ENCODE results near the gene TPBG. TPM values are rescaled to one million over a fixed set of nuclear protein-coding genes. Genes with fewer than 3 reads are reported as not detected.
A peak's percentile ranks its signal among the peaks of the same experiment; 100 is the strongest.

Gene TPBG
- total RNA-seq, 2 donors from 2014 or later: 34.0 to 39.1 TPM

GRCh38 chr6:82330171-82330804 lies 33.3 kb upstream of the TPBG start:
- peaks cover 6% of the 10 kb centered on the region for H3K4me1 Mint-ChIP-seq
- Histone ChIP-seq H3K27me3 (ENCODE audit: control insufficient read depth, insufficient read depth, low read length, poor library complexity, severe bottlenecking) (no peaks in the 10 kb centered on the region), H3K27ac (ENCODE audit: low read depth, low read length) (no peak overlapping the region), H3K4me3 (ENCODE audit: low read length) (no peak overlapping the region), H3K4me1 (ENCODE audit: control insufficient read depth, insufficient read depth, low read length) (no peaks in the 10 kb centered on the region), H3K9ac (ENCODE audit: extremely low read depth, low read length, poor library complexity, severe bottlenecking) (no peak overlapping the region), H3K9me3 (ENCODE audit: control insufficient read depth, low read length) (no peaks in the 10 kb centered on the region), H3K36me3 (ENCODE audit: control insufficient read depth, insufficient read depth, low read length) (no peaks in the 10 kb centered on the region)
- no peak overlapping the region for H3K27ac Mint-ChIP-seq
- 100% methylated on average over 2 of the region's 2 CpGs; no CpG with 5 or more reads in 1 of the 2 experiments for WGBS, 2 experiments (ENCODE audit: insufficient coverage in 1 of 2, insufficient read length in 1 of 2)
- H3K36me3 Mint-ChIP-seq (ENCODE audit: low read depth): no peaks in the 10 kb centered on the region
- DNase-seq: no peak
- no peak for TF ChIP-seq CTCF (conservative IDR thresholded peaks at IDR 0.05)
- peaks cover 1% of the 10 kb centered on the region for H3K27me3 Mint-ChIP-seq (ENCODE audit: insufficient read depth)
- no peak overlapping the region for H3K4me3 Mint-ChIP-seq
- no peaks in the 10 kb centered on the region for H3K9me3 Mint-ChIP-seq

GRCh38 chr6:82331031-82331773 lies 32.4 kb upstream of the TPBG start:
- Mint-ChIP-seq H3K9me3 (no peaks in the 10 kb centered on the region), H3K4me3 (no peak overlapping the region), H3K27ac (no peak overlapping the region), H3K36me3 (ENCODE audit: low read depth) (no peaks in the 10 kb centered on the region), H3K4me1 (peaks cover 6% of the 10 kb centered on the region), H3K27me3 (ENCODE audit: insufficient read depth) (peaks cover 1% of the 10 kb centered on the region)
- Histone ChIP-seq H3K4me1 (ENCODE audit: control insufficient read depth, insufficient read depth, low read length) (no peaks in the 10 kb centered on the region), H3K27me3 (ENCODE audit: control insufficient read depth, insufficient read depth, low read length, poor library complexity, severe bottlenecking) (no peaks in the 10 kb centered on the region), H3K9ac (ENCODE audit: extremely low read depth, low read length, poor library complexity, severe bottlenecking) (no peak overlapping the region), H3K27ac (ENCODE audit: low read depth, low read length) (no peak overlapping the region), H3K9me3 (ENCODE audit: control insufficient read depth, low read length) (no peaks in the 10 kb centered on the region), H3K4me3 (ENCODE audit: low read length) (no peak overlapping the region), H3K36me3 (ENCODE audit: control insufficient read depth, insufficient read depth, low read length) (no peaks in the 10 kb centered on the region)
- peak; percentile 50 for TF ChIP-seq CTCF (conservative IDR thresholded peaks at IDR 0.05)
- 37% methylated on average over 2 of the region's 2 CpGs; no CpG with 5 or more reads in 1 of the 2 experiments for WGBS, 2 experiments (ENCODE audit: insufficient coverage in 1 of 2, insufficient read length in 1 of 2)
- peak; percentile 63 for DNase-seq

- no peak overlapping the region for H3K9ac ChIP-seq (ENCODE audit: extremely low read depth, low read length, poor library complexity, severe bottlenecking)
- WGBS, 2 experiments (ENCODE audit: insufficient coverage in 1 of 2, insufficient read length in 1 of 2): 75 to 100% methylated on average over 1 of the region's 1 CpG
- H3K4me1 ChIP-seq (ENCODE audit: control insufficient read depth, insufficient read depth, low read length): no peaks in the 10 kb centered on the region
- Mint-ChIP-seq H3K4me3 (no peak overlapping the region), H3K9me3 (no peaks in the 10 kb centered on the region), H3K27ac (no peak overlapping the region), H3K27me3 (ENCODE audit: insufficient read depth) (peaks cover 1% of the 10 kb centered on the region), H3K36me3 (ENCODE audit: low read depth) (no peaks in the 10 kb centered on the region), H3K4me1 (peaks cover 6% of the 10 kb centered on the region)
- no peaks in the 10 kb centered on the region for H3K27me3 ChIP-seq (ENCODE audit: control insufficient read depth, insufficient read depth, low read length, poor library complexity, severe bottlenecking)
- H3K36me3 ChIP-seq (ENCODE audit: control insufficient read depth, insufficient read depth, low read length): no peaks in the 10 kb centered on the region
- no peak overlapping the region for H3K4me3 ChIP-seq (ENCODE audit: low read length)
- H3K27ac ChIP-seq (ENCODE audit: low read depth, low read length): no peak overlapping the region
- TF ChIP-seq CTCF (conservative IDR thresholded peaks at IDR 0.05): no peak
- no peak for DNase-seq
- H3K9me3 ChIP-seq (ENCODE audit: control insufficient read depth, low read length): no peaks in the 10 kb centered on the region
These were observed 29.8 kb upstream of the TPBG start for GRCh38 chr6:82333781-82334180.

Measured in endodermal cell (in vitro differentiated cells).